COLO668 (cell line): ENCODE measurements around the gene OR4D1.
A peak's percentile ranks its signal among the peaks of the same experiment; 100 is the strongest.
"Not testable (repeated sequence)": the region's sequence is repeated elsewhere in the genome, so short reads cannot be mapped to it uniquely, and the experiment has no call there.

ENCODE experiments used
- DNase-seq: peaks from one replicate; lab custom pipeline; 2025; ENCODE audit not compliant: unreplicated experiment; lab: John Stamatoyannopoulos, UW

OR4D1 gene

DNA sequence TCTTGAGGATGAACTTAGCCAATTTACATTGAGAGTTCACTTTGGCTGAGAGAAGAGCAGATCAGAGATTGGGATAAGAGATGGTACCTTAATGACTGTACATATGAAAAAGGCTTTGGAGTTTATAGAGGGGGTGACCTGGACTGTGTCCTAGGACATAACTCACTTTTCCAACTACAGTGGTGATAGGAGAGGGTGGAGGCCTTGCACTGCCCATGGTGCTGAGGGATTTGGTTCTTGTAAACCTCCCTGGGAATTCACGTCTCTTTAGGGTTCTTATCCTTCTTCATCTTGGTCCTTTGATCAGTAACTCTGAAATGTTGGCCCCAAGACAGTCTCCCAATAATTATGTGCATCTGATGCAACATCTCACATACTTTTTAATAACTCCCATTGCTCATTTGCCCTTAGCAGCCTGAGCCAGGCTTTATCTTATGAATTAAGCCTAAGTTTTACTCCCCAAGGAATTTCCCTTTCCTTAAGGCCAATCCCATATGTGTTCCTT is at the start of gene OR4D1:
Gene OR4D1, plus strand, starts transcription at position 455 of the 505 bp plus-strand sequence. CDS start 6,770 bp downstream, outside the sequence.
- DNase-seq = no peak

DNA sequence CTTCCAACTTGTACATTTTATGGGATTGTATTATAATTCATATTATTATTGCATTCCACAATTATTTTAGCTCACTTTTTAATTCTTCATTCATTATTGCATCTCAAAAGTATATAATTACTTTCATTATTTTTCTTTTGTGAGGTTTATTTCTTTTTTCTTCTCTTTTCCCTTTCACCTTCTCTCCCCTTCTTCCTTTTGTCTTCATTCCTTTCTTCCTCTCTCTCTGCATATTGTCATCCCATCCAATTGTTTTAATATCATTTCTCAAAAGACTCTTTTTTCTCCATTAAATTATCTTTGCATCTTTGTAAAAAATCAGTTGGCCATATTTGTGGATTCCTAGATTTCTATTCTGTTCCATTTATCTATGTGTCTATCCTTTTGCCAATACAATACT is 47.7 kb upstream of the OR4D1 start:
- no peak for DNase-seq

DNA sequence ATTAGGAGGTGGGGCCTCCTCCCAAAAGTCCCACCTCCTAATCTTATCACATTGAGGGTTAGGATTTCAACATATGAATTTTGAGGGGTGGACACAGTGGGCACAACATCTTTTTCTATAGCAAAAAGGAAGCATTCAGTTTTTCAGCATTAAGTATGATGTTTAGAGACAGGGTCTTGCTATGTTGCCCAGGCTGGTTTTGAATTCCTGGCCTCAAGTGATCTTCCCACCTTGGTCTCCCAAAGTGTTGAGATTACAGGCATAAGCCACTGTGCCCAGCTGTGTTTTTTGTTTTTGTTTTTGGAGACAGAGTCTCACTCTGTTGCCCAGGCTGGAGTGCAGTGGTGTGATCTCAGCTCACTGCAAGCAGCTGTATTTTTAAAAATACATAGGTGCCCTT is 46.3 kb upstream of the OR4D1 start:
- not testable (repeated sequence) for DNase-seq

DNA sequence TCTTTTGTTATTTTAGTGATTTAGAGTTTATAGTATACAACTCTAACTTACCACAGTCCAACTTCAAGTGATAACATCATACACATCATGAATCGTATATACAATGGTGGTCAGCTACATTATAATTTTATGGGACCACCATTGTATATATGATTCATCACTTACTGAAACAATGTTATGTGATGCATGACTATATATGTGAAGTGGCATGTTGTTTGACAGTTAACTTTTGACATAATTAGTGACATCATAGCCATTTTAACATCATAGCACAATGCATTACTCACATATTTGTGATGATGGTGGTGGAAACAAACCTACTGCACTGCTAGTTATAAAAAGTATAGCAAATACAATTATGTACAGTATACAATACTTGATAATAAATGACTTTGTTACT is 43.1 kb upstream of the OR4D1 start:
- no peak for DNase-seq

DNA sequence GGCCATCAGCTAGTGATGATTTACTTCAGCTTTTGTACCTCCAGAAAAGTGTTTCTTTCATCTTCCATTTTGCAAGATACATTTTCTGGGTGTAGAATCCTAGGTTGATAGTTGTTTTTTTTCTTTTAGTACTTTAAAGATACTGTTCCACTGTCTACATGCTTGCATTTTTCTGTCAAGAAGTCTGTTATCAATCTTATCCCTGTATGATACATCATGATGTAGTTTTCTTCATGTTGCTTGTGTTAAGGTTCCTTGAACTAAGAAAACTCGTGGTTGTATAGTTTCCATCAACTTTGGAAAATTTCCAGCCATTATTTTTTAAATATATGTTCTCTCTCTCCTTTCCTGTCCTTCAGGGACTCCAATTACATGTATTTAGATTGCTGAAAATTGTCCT is 40.9 kb upstream of the OR4D1 start:
- DNase-seq = no peak

DNA sequence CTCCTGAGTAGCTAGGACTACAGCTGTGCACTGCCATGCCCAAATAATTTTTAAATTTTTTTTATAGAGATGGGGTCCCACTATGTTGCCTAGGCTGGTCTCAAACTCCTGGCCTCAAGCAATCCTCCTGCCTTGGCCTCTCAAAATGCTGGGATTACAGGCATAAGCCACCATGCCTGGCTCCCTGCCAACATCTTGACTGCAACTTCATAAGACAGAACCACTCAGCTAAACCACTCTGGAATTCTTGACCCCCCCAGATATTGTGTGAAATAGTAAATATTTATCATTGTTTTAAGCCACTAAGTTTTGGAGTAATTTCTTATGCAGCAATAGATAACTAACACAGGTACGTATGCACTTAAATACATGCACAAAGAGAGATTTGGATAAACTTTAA is 39.0 kb upstream of the OR4D1 start:
- no peak for DNase-seq

DNA sequence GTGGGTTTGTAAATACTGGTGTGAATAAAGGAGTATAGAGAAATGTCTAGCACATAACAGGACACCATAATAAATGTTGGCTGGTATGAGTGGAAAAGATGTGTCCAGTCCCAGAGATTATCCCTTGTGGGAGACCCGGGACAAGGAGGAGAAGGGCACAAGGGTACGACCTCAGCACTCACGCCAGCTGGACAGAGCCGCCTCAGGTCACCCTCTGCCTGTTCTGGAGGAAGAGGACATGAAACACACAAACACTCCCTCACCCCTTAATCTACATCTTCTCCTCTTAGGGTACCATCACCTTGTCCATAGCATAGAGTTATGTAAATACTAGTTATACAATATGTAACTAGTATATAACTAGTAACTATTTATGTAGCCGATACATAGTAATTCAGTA is 38.2 kb upstream of the OR4D1 start:
- DNase-seq = no peak

DNA sequence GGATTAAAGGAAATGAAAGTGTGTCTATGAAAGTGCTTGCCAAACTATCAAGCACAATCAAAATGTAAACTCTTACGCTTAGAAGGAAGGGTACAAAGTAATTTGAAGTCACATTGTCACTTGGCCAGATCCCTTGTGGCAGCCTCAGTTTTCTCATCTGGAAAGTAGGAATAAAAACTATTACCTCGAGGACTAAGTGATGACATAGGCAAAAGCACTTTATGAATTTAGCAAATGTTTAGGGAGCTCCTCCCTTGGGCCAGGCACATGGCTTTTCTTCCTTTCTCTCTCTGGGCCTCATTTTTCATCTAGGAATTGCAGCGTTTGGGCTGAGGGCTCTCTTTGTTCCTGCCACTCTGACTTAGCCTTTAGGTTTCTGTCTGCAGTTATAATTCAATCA is 36.5 kb upstream of the OR4D1 start:
- DNase-seq = no peak

DNA sequence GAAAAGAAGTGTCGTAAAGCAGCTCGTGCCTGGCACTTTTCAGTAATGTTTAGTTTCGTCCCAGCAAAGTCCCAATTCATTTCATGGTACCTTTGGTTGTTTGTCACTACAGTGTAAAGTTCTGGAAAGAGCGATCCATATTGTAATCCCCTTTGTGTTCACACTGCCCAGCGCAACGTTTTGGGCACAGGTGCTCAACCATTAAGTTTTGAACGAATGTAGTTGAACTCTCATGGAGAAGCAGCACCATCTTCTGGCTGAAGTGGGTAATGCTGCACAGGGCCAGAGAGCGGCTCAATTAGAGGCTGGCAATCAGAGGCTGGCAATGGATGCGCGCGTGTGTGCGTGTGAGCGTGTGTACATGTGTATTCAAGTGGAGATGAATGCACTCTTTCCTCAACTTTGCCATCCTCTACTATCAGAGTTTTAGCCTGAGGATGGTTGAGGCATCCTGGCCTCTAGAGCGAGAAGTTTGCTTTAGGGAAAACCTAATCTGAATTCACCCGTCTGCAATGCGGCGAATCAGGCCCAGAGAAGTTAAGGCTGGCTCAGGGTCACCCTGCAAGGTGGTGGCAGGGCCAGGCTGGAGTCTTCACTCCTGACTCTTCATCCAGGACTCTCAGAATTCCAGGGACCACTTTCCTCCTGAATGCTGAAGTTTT is 35.1 kb upstream of the OR4D1 start:
- DNase-seq = peak; percentile 68

DNA sequence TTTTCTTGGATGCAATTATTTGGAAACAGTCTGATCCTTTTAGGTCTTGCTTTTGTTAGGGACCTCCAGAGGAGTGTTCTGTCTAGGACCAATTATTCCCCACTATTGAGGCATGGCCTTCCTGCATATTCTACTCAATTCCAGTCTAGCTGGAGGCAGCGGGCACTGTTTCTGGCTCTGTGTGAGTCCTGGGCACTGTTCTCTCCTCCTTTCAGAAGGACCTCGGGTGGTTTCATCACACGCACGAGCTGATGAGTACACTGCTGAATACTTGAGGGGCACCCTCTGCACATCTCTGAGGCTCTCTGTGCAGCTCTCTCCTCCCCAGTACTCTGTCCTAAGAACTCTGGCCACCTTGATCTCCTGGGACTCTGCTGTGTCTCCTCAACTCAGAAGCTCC is 34.2 kb upstream of the OR4D1 start:
- DNase-seq = no peak

DNA sequence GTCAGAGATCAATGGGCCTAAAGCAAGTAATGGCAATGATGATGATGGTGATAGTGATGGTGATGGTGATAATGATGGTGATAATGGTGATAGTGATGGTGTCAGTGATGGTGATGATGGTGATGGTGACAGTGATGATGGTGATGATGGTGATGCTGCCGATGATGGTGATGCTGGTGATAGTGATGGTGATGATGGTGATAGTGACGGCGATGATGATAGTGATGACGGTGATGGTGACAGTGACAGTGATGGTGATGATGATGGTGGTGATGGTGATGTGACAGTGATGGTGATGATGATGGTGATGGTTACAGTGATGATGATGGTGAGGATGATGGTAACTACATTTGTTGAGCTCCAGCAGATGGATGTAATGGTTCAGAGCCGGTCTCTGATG is 30.8 kb upstream of the OR4D1 start:
- DNase-seq = no peak

DNA sequence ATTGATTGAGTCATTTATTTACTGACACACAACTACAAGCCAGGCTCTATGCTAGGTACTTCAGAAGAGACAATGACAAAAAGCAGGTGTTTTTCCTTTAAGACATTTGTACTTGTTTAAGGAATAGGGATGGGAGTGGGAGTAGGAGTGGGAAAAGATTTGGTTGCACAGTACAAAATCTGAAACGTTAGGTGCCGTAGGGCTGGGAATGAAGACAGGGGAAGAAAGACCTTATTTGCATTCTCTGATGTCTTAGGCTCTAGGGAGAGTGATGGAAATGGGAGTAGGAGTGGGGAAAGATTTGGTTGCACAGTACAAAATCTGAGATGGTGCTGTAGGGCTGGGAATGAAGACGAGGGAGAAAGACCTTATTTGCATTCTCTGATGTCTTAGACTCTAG is 28.7 kb upstream of the OR4D1 start:
- DNase-seq = no peak

DNA sequence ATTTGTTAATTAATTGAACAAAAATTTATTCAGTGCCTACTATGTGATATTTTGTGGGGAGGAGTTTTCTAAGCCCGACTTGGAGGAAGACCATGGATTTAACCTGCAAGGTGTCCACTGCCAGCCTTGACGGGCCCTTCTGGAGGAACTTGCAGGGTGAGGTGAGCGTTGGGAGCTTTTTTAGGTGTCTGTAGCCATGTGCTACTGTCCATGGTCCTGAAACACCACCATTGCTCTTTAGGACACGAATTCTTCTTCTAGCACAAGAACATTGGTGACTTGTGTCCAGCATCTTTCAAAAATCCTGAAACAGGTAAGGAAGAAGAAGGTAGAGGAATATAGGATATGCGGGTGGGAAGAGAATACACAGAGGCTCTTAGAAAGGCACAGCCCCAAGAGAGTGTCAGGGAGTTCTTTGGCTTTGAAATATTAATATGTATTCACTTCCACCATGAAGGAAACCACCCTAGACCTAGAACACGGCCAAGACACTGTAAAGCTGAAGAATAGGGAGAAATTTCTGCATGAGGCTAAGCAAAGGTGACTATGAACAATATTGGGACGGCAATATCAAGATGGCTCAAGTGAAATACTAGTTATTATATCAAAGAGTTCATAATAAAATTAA is 27.9 kb upstream of the OR4D1 start:
- DNase-seq = no peak

DNA sequence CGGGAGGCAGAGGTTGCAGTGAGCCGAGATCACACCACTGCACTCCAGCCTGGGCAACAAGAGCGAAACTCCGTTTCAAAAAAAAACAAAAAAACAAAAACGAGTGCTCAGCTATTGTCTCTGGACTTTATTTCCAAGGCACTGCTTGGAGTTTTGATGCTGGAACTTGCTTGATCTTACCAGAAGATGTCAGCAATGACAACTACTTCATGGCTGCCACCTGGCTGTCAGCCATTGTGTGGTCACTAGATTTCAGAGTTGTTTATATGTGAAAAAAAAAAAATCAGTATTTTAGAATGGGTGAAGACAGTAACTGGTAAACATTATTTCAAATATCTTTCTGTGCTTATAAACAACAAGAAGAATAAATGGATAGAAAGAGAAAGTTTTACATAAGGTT is 26.3 kb upstream of the OR4D1 start:
- DNase-seq = no peak

DNA sequence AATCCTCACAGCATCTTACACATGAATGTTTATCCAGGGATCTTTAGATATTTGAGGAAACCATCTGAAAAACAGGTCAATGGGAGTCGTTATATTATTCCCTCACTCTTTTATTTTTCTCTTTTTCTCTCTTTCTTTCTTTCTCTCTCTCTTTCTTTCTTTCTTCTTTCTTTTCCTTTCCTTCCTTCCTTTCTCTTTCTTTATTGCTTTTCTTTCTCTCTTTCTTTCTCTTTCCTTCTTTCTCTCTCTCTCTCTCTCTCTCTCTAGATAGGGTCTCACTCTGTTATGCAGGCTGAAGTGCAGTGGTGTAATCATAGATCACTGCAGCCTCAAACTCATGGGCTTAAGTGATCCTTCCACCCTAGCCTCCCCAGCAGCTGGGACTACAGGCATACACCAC is 20.3 kb upstream of the OR4D1 start:
- DNase-seq = no peak

DNA sequence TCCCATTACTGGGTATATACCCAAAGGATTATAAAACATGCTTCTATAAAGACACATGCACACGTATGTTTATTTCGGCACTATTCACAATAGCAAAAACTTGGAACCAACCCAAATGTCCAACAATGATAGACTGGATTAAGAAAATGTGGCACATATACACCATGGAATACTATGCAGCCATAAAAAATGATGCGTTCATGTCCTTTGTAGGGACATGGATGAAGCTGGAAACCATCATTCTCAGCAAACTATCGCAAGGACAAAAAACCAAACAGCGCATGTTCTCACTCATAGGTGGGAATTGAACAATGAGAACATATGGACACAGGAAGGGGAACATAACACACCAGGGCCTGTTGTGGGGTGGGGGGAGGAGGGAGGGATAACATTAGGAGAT is 15.5 kb upstream of the OR4D1 start:
- DNase-seq = not testable (repeated sequence)

DNA sequence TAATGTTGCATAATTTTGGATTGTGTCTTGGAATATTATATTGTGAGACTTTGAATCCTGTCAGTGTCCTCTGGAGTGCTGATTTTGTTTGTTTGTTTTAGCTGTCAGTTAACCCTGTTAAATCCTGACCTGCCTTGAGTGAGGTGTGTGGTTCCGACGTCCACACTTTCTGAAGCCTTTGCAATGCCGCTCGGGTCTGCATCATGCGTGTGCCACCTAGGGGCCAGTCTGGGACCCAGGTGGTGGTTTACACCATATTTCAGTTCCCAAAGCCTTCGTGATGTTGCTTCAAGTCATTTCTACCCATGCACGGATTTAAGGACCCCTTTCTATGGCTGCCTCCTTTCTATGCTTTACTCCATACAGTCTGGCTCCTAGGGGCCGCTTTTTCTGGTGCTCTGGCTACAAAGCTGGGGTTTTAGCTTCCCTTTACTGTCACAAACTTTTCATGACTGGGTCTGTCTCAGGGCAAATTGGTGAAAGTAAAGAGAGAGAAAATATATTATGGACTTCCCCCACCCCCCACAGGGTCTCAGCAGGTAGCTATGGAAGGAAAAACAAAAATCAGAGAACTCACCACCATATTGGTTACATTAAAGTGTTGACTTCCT is 11.4 kb upstream of the OR4D1 start:
- peak; percentile 20 for DNase-seq

DNA sequence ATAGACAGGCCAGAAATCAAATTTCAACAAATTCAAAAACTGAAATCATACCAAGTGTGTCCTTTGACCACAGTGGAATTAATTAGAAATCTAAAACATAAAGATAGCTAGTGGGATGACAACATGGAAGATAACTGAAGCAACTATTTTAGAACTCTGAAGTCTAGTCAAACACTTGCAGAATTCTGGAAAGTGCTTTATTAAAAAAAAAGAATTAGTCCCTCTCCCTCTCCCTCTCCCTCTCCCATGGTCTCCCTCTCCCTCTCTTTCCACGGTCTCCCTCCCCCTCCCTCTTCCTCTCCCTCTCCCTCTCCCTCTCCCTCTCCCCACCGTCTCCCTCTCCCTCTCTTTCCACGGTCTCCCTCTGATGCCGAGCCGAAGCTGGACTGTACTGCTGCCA is 6.7 kb upstream of the OR4D1 start:
- DNase-seq = no peak

DNA sequence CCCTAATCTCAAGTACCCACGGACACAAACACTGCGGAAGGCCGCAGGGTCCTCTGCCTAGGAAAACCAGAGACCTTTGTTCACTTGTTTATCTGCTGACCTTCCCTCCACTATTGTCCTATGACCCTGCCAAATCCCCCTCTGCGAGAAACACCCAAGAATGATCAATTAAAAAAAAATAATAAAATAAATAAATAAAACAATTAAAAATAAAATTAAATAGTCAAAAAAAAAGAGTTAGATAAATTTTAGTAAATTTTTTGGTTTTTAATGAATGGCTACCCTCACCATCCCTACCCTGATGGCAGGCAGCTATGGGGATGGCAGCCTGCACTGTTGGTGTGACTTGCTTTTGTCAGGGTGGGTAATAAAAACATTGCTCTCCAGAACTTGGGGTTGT is 4.8 kb upstream of the OR4D1 start:
- DNase-seq = not testable (repeated sequence)

DNA sequence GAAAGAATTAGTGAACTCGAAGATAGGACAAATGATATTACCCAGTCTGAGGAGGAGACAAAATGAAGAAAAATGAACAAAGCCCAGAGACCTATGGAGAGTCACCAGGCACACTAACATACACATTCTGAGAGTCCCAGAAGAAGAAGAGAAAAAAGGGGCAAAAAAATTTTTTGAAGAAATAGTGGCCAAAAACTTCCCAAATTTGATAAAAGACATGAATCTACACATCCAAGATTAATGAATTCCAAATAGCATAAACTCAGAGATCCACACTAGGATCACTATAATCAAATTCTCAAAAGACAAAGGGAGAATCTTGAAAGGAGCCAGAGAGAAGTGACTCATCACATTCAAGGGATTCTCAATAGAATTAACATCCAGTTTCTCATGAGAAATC is 3.4 kb upstream of the OR4D1 start:
- DNase-seq = no peak

DNA sequence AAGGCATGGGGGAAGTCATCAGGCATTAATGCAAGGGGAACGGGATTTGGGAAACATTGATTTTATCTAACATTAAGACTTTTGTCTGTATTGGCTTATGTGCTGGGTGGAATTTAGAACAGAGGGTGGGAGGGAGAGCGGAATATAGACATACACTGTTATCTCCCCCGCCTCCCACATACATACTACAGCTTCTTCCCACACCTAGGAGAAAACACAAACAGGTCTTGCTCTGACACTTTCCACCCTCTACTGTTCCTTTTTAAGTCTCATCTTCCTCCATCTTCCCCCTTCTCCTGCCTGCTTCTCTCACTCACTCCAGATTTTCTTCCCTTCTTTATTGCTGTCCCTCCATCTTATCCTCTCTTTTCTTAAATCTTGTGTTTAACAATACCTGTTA is 425 bp downstream of the OR4D1 start:
- DNase-seq = no peak

DNA sequence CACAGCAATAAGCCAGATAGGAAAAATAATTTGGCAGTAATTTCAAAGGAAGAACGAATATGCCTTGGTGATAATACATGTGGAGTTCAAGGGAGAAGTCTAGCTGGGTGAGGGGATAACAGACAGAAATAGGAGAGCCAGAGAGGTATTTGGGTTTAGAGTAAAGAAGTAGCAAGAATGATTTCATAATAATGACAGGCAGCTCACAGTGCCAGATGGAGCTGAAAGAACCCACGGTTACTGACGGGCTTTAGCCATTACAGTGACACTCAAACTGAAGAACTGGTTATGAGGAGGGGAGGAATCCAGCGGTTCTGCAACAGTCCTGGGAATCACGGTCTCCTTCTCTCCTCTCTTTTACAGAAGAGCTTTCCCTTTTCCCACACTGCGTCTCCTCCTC is 2.2 kb downstream of the OR4D1 start:
- no peak for DNase-seq
